Measurements from ENCODE around the gene HGFAC. TPM values are rescaled to one million over a fixed set of nuclear protein-coding genes. Genes with fewer than 3 reads are reported as not detected.

The HGFAC gene
- total RNA-seq, 1 experiment from 2014 or later: 0.37 TPM

GRCh38 chr4:3488820-3489219, 47.1 kb downstream of the HGFAC start:
- no peaks in the 10 kb centered on the region for H3K4me1 ChIP-seq (ENCODE audit: insufficient read depth, low read length)
- H3K27me3 ChIP-seq (ENCODE audit: insufficient read depth, low read length): peaks cover 37% of the 10 kb centered on the region; the same call in 1 of the 2 replicates
- H2BK20ac ChIP-seq (ENCODE audit: low read depth, low read length, poor library complexity, severe bottlenecking): no peak overlapping the region
- Mint-ChIP-seq H3K36me3 (ENCODE audit: insufficient read depth in 1 of 3, low read depth in 3 of 3) (no peaks in the 10 kb centered on the region; a peak in 1 of 7 replicates), H3K27ac (no peak overlapping the region), H3K4me1 (peaks cover 16 to 41% of the 10 kb centered on the region in 2 experiments), H3K9me3 (no peaks in the 10 kb centered on the region; a peak in 1 of 5 replicates), H3K4me3 (no peak overlapping the region), H3K27me3 (ENCODE audit: low read depth) (peaks cover 94% of the 10 kb centered on the region)
- H3K4ac ChIP-seq (ENCODE audit: low read depth, low read length): no peak overlapping the region
- no peak overlapping the region for H3K14ac ChIP-seq (ENCODE audit: insufficient read depth, low read length)
- no peak overlapping the region for H4K8ac ChIP-seq (replicated peaks; ENCODE audit: insufficient read length, low read depth, low read length)
- no peak overlapping the region for H2BK5ac ChIP-seq (ENCODE audit: insufficient read length, low read length)
- DNase-seq: no peak
- H3K18ac ChIP-seq (ENCODE audit: insufficient read length, low read depth, low read length): no peak overlapping the region
- TF ChIP-seq CTCF (conservative IDR thresholded peaks at IDR 0.05): no peak
- no peaks in the 10 kb centered on the region for H3K79me1 ChIP-seq (ENCODE audit: insufficient read depth, low read depth, low read length, poor library complexity, severe bottlenecking)
- no peak overlapping the region for H4K5ac ChIP-seq (ENCODE audit: insufficient read length, low read depth, low read length)
- H4K91ac ChIP-seq (ENCODE audit: insufficient read length, low read depth, low read length): no peak overlapping the region
- WGBS (ENCODE audit: extremely low coverage, insufficient read length, low lambda C conversion rate): no CpG with 5 or more reads among the region's 11 CpGs
- peaks cover 4% of the 10 kb centered on the region for H4K20me1 ChIP-seq (ENCODE audit: control insufficient read depth, insufficient read depth, insufficient read length)
- no peak overlapping the region for H3T11ph ChIP-seq (ENCODE audit: low read length)
- H2AK5ac ChIP-seq (ENCODE audit: insufficient read length, low read length): no peak overlapping the region
- no peak overlapping the region for H3K9ac ChIP-seq (ENCODE audit: extremely low read depth, insufficient read length, low read length)
- no peaks in the 10 kb centered on the region for H3K79me2 ChIP-seq (ENCODE audit: insufficient read depth, low read length)
- no peak overlapping the region for H3K23ac ChIP-seq (ENCODE audit: insufficient read length, low read depth, low read length)
- no peak overlapping the region for H2BK120ac ChIP-seq (ENCODE audit: low read depth, low read length, poor library complexity, severe bottlenecking)
- no peak overlapping the region for H3K27ac ChIP-seq (ENCODE audit: insufficient read length, low read depth, low read length)
- no peak overlapping the region for H3K4me2 ChIP-seq (ENCODE audit: insufficient read depth, insufficient read length, low read length)
- no peak overlapping the region for H2AFZ ChIP-seq (ENCODE audit: low read length)
- no peak overlapping the region for H2BK12ac ChIP-seq (ENCODE audit: insufficient read length, low read depth, low read length)
- H3K56ac ChIP-seq (ENCODE audit: insufficient read length, low read depth, low read length): no peak overlapping the region
- no peaks in the 10 kb centered on the region for H3K9me3 ChIP-seq (ENCODE audit: control insufficient read depth, low read depth, low read length)
- no peak overlapping the region for H2BK15ac ChIP-seq (ENCODE audit: low read depth, low read length)
- H3K23me2 ChIP-seq (ENCODE audit: insufficient read length, low read depth, low read length, poor library complexity, severe bottlenecking): no peaks in the 10 kb centered on the region

Data from H9 (cell line).